ENCODE results near the gene NPVF.

DNA sequence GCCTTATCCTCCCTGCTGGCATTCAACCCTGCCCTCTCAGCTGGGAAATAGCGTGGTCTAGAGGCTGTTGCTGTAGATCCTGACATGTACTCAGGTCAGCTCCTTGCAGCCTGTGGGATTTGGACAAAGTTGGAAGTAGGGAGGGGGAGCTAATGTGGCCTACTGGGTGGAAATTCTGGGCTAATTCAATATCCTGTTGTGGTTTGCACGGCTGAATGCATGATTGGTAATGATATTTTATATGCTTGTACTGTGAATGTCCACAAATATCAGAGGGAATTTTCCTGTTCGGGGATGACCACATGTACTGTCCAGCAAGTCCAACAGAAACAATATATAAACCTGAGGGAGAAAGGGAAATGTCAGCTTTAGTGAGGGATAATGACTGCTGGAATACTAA lies 22.1 kb upstream of the NPVF start:
- TF ChIP-seq, protein P1, sequence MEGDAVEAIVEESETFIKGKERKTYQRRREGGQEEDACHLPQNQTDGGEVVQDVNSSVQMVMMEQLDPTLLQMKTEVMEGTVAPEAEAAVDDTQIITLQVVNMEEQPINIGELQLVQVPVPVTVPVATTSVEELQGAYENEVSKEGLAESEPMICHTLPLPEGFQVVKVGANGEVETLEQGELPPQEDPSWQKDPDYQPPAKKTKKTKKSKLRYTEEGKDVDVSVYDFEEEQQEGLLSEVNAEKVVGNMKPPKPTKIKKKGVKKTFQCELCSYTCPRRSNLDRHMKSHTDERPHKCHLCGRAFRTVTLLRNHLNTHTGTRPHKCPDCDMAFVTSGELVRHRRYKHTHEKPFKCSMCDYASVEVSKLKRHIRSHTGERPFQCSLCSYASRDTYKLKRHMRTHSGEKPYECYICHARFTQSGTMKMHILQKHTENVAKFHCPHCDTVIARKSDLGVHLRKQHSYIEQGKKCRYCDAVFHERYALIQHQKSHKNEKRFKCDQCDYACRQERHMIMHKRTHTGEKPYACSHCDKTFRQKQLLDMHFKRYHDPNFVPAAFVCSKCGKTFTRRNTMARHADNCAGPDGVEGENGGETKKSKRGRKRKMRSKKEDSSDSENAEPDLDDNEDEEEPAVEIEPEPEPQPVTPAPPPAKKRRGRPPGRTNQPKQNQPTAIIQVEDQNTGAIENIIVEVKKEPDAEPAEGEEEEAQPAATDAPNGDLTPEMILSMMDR (IDR thresholded peaks at IDR 0.05): no peak
- no peak for TF ChIP-seq POLR2A (IDR thresholded peaks at IDR 0.05)
